ENCODE measurements around the gene DMRT2.

Gene DMRT2

DNA sequence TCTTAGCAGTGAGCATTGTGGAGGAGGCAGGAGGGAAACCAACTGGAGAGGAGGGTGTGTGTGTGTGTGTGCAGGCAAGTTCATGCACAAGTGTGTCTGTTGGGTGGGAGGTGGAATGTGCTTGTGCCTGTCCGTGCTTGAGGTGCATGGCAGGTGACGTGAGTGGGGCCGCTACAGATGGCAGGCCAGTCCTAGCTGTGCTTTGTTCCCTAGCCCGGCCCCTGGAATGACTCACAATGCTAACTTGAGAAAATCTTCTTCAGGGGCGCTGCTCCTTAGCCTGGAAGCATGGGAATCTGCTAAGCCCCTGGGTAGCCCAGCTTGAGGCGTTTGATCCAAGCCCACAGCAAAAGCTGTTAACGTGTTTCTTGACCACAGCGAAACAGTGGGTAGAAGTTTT lies 25.0 kb upstream of the DMRT2 start:
- Histone ChIP-seq H3K36me3 (ENCODE audit: control insufficient read depth, low read length) (no peaks in the 10 kb centered on the region), H3F3A (ENCODE audit: control insufficient read depth, insufficient read depth) (no peaks in the 10 kb centered on the region), H3K4me2 (ENCODE audit: low read length) (no peak overlapping the region), H3K4me1 (ENCODE audit: control insufficient read depth, low read length) (no peaks in the 10 kb centered on the region), H4K20me1 (ENCODE audit: control insufficient read depth, insufficient read depth, low read depth, low read length) (no peaks in the 10 kb centered on the region), H3K4me3 (ENCODE audit: low read length) (no peak overlapping the region), H3K9me2 (replicated peaks; ENCODE audit: control insufficient read depth, low read length) (no peaks in the 10 kb centered on the region), H3K27ac (ENCODE audit: low read depth, low read length) (no peak overlapping the region), H3K79me2 (ENCODE audit: control insufficient read depth, low read length) (no peaks in the 10 kb centered on the region), H3K27me3 (ENCODE audit: control insufficient read depth, low read length) (peaks cover 5% of the 10 kb centered on the region; the same call in 1 of the 2 replicates), H3K9me3 (ENCODE audit: control insufficient read depth, insufficient read depth, low read length) (no peaks in the 10 kb centered on the region)
- TF ChIP-seq, protein P1, sequence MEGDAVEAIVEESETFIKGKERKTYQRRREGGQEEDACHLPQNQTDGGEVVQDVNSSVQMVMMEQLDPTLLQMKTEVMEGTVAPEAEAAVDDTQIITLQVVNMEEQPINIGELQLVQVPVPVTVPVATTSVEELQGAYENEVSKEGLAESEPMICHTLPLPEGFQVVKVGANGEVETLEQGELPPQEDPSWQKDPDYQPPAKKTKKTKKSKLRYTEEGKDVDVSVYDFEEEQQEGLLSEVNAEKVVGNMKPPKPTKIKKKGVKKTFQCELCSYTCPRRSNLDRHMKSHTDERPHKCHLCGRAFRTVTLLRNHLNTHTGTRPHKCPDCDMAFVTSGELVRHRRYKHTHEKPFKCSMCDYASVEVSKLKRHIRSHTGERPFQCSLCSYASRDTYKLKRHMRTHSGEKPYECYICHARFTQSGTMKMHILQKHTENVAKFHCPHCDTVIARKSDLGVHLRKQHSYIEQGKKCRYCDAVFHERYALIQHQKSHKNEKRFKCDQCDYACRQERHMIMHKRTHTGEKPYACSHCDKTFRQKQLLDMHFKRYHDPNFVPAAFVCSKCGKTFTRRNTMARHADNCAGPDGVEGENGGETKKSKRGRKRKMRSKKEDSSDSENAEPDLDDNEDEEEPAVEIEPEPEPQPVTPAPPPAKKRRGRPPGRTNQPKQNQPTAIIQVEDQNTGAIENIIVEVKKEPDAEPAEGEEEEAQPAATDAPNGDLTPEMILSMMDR (IDR thresholded peaks at IDR 0.05; ENCODE audit: low read depth, low read length, poor library complexity, severe bottlenecking) = no peak
- TF ChIP-seq EZH2phosphoT487 (IDR thresholded peaks at IDR 0.05; ENCODE audit: borderline replicate concordance, low read length) = no peak

DNA sequence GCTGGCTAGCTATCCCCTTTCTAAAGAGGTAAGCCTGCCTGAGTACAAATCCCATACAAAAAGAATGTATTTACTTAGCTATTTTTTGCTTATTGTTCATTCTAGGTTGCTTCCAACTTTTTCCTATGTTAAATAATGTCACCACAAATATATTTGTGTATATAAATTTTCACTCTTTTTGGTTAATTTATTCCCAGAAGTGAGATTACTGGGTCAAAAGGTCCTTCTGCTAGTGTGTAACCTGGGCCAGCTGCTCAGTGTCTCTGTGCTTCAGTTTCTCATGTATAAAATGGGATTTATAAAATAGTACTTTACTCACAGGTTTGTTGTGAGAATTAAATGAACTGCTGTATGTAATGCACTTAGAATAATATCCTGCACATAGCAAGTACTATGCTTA lies 23.9 kb upstream of the DMRT2 start:
- no peak overlapping the region for H3K4me3 ChIP-seq (ENCODE audit: low read length)
- H3K4me1 ChIP-seq (ENCODE audit: control insufficient read depth, low read length) = no peaks in the 10 kb centered on the region
- peaks cover 3% of the 10 kb centered on the region; the same call in 1 of the 2 replicates for H3K27me3 ChIP-seq (ENCODE audit: control insufficient read depth, low read length)
- TF ChIP-seq EZH2phosphoT487 (IDR thresholded peaks at IDR 0.05; ENCODE audit: borderline replicate concordance, low read length) = no peak
- TF ChIP-seq, protein P1 (IDR thresholded peaks at IDR 0.05; ENCODE audit: low read depth, low read length, poor library complexity, severe bottlenecking) = no peak
- H3K27ac ChIP-seq (ENCODE audit: low read depth, low read length) = no peak overlapping the region
- H3K9me2 ChIP-seq (replicated peaks; ENCODE audit: control insufficient read depth, low read length) = no peaks in the 10 kb centered on the region
- no peaks in the 10 kb centered on the region for H3K9me3 ChIP-seq (ENCODE audit: control insufficient read depth, insufficient read depth, low read length)
- no peak overlapping the region for H3K4me2 ChIP-seq (ENCODE audit: low read length)
- H3F3A ChIP-seq (ENCODE audit: control insufficient read depth, insufficient read depth) = no peaks in the 10 kb centered on the region
- no peaks in the 10 kb centered on the region for H3K36me3 ChIP-seq (ENCODE audit: control insufficient read depth, low read length)
- no peaks in the 10 kb centered on the region for H4K20me1 ChIP-seq (ENCODE audit: control insufficient read depth, insufficient read depth, low read depth, low read length)
- H3K79me2 ChIP-seq (ENCODE audit: control insufficient read depth, low read length) = no peaks in the 10 kb centered on the region

DNA sequence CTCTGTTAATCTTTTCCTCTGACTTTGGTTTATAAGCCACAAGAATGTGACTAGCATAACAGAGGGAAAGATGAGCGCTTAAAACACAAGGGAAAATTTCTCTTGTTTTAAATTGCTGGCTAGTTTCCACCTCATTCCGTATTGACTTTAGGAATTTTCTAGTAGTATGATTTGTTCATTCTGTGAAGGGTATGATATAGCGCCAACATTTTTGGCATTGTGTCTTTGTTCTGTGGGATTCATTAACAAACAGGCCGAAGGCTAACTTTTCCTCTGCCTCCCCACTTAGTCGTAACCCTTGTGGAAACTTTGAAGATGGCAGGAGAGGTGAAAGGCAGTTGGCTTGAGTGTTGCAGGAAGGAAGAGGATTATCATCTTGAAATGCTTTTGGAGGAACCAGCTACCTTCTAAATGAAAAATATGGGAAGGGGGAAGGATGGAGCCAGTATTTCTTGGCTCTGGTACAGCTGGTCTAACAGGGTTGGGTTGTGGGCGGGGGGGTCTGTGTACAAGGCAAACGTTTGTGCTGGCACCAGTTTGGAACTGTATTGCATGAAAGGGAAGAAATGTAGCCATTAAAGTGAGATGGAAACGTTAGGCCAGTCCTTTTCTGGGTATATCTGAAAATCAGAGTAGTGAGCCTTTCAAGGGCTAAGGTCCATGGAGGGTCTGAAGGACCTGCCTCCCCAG lies 21.5 kb upstream of the DMRT2 start:
- no peaks in the 10 kb centered on the region for H3F3A ChIP-seq (ENCODE audit: control insufficient read depth, insufficient read depth)
- H3K27ac ChIP-seq (ENCODE audit: low read depth, low read length) = no peak overlapping the region
- H3K9me3 ChIP-seq (ENCODE audit: control insufficient read depth, insufficient read depth, low read length) = no peaks in the 10 kb centered on the region
- TF ChIP-seq EZH2phosphoT487 (IDR thresholded peaks at IDR 0.05; ENCODE audit: borderline replicate concordance, low read length) = no peak
- TF ChIP-seq, protein P1 (IDR thresholded peaks at IDR 0.05; ENCODE audit: low read depth, low read length, poor library complexity, severe bottlenecking) = no peak
- H3K9me2 ChIP-seq (replicated peaks; ENCODE audit: control insufficient read depth, low read length) = no peaks in the 10 kb centered on the region
- no peak overlapping the region for H3K4me3 ChIP-seq (ENCODE audit: low read length)
- no peak overlapping the region for H3K4me2 ChIP-seq (ENCODE audit: low read length)
- H3K79me2 ChIP-seq (ENCODE audit: control insufficient read depth, low read length) = no peaks in the 10 kb centered on the region
- H3K36me3 ChIP-seq (ENCODE audit: control insufficient read depth, low read length) = no peaks in the 10 kb centered on the region
- peaks cover 3% of the 10 kb centered on the region; the same call in 1 of the 2 replicates for H3K27me3 ChIP-seq (ENCODE audit: control insufficient read depth, low read length)
- H3K4me1 ChIP-seq (ENCODE audit: control insufficient read depth, low read length) = no peaks in the 10 kb centered on the region
- H4K20me1 ChIP-seq (ENCODE audit: control insufficient read depth, insufficient read depth, low read depth, low read length) = no peaks in the 10 kb centered on the region

Measured in DOHH2 (cell line).